ENCODE measurements around the gene CCT8L2. TPM values are rescaled to one million over a fixed set of nuclear protein-coding genes. Genes with fewer than 3 reads are reported as not detected.

Gene CCT8L2
- total RNA-seq, result not detected in 2 replicates

DNA sequence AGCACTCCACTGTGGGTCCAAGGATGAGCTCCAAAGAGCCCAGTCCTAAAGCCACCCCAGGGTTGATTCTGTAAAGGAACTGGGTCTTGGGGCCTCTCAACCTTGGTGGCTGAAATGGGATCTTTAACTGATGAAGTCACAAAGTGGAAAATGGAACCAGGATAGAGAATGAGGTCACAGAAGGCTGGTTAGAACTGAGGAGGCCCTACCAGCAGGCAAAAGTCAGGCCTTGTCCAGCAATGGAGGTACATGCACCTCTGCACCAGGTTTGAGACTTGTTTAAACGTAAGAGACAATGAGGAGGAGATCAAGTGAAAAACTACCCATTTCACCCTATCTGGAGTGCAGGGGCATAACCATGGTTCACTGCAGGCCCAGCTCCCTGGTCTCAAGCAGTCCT is at the start of gene CCT8L2:
Gene CCT8L2, minus strand, starts transcription at position 101 of the 400 bp plus-strand sequence. CDS start 260 bp downstream, outside the sequence.

Other genes starting within 250 kb of the CCT8L2 start
- not detected in 2 replicates for gene XKR3, start 232.6 kb upstream of the CCT8L2 start, total RNA-seq

Data from epithelial cell of alveolus of lung (primary cell).